ENCODE results near the gene AMIGO1. TPM values are rescaled to one million over a fixed set of nuclear protein-coding genes. Genes with fewer than 3 reads are reported as not detected.

Gene AMIGO1
- total RNA-seq, 1 experiment from 2014 or later: 1.1 TPM

GRCh38 chr1:109538827-109539555 is 29.5 kb upstream of the AMIGO1 start:
- Histone ChIP-seq H3K4me3 (ENCODE audit: insufficient read depth, low read depth, low read length) (no peak overlapping the region), H3K36me3 (replicated peaks; ENCODE audit: control insufficient read depth, insufficient read depth, low read length) (no peaks in the 10 kb centered on the region; the same call in 1 of the 2 replicates), H3K27me3 (ENCODE audit: control insufficient read depth, insufficient read depth, low read length) (no peaks in the 10 kb centered on the region; the same call in none of the 2 replicates)
- DNase-seq: peak; percentile 19

GRCh38 chr1:109537450-109538178 is 28.1 kb upstream of the AMIGO1 start:
- H3K27me3 ChIP-seq (ENCODE audit: control insufficient read depth, insufficient read depth, low read length): no peaks in the 10 kb centered on the region; the same call in none of the 2 replicates
- no peaks in the 10 kb centered on the region; the same call in 1 of the 2 replicates for H3K36me3 ChIP-seq (replicated peaks; ENCODE audit: control insufficient read depth, insufficient read depth, low read length)
- DNase-seq: peak; percentile 44
- no peak overlapping the region for H3K4me3 ChIP-seq (ENCODE audit: insufficient read depth, low read depth, low read length)

GRCh38 chr1:109535971-109536491 is 26.5 kb upstream of the AMIGO1 start:
- Histone ChIP-seq H3K27me3 (ENCODE audit: control insufficient read depth, insufficient read depth, low read length) (peaks cover 2% of the 10 kb centered on the region; the same call in 1 of the 2 replicates), H3K36me3 (replicated peaks; ENCODE audit: control insufficient read depth, insufficient read depth, low read length) (no peaks in the 10 kb centered on the region), H3K4me3 (ENCODE audit: insufficient read depth, low read depth, low read length) (no peak overlapping the region)
- peak; percentile 47 for DNase-seq

GRCh38 chr1:109535481-109535880 is 26.0 kb upstream of the AMIGO1 start:
- no peak overlapping the region for H3K4me3 ChIP-seq (ENCODE audit: insufficient read depth, low read depth, low read length)
- peaks cover 2% of the 10 kb centered on the region; the same call in 1 of the 2 replicates for H3K27me3 ChIP-seq (ENCODE audit: control insufficient read depth, insufficient read depth, low read length)
- H3K36me3 ChIP-seq (replicated peaks; ENCODE audit: control insufficient read depth, insufficient read depth, low read length): no peaks in the 10 kb centered on the region
- DNase-seq: no peak

- peaks cover 2% of the 10 kb centered on the region; the same call in 1 of the 2 replicates for H3K27me3 ChIP-seq (ENCODE audit: control insufficient read depth, insufficient read depth, low read length)
Observed at GRCh38 chr1:109534307-109534858, 24.9 kb upstream of the AMIGO1 start.

GRCh38 chr1:109532365-109533136 is 23.0 kb upstream of the AMIGO1 start:
- DNase-seq: peak; percentile 92
- Histone ChIP-seq H3K4me3 (ENCODE audit: insufficient read depth, low read depth, low read length) (no peak overlapping the region), H3K36me3 (replicated peaks; ENCODE audit: control insufficient read depth, insufficient read depth, low read length) (no peaks in the 10 kb centered on the region), H3K27me3 (ENCODE audit: control insufficient read depth, insufficient read depth, low read length) (peaks cover 2% of the 10 kb centered on the region; the same call in 1 of the 2 replicates)

More at GRCh38 chr1:109534307-109534858, 24.9 kb upstream of the AMIGO1 start:
- H3K36me3 ChIP-seq (replicated peaks; ENCODE audit: control insufficient read depth, insufficient read depth, low read length): no peaks in the 10 kb centered on the region
- no peak overlapping the region for H3K4me3 ChIP-seq (ENCODE audit: insufficient read depth, low read depth, low read length)
- DNase-seq: no peak

- no peak for DNase-seq
- Histone ChIP-seq H3K4me3 (ENCODE audit: insufficient read depth, low read depth, low read length) (no peak overlapping the region), H3K27me3 (ENCODE audit: control insufficient read depth, insufficient read depth, low read length) (peaks cover 2% of the 10 kb centered on the region; the same call in 1 of the 2 replicates), H3K36me3 (replicated peaks; ENCODE audit: control insufficient read depth, insufficient read depth, low read length) (no peaks in the 10 kb centered on the region)
Observed at GRCh38 chr1:109531826-109532364, 22.4 kb upstream of the AMIGO1 start.

- H3K36me3 ChIP-seq (replicated peaks; ENCODE audit: control insufficient read depth, insufficient read depth, low read length): no peaks in the 10 kb centered on the region
- no peak overlapping the region for H3K4me3 ChIP-seq (ENCODE audit: insufficient read depth, low read depth, low read length)
- H3K27me3 ChIP-seq (ENCODE audit: control insufficient read depth, insufficient read depth, low read length): peaks cover 2% of the 10 kb centered on the region; the same call in 1 of the 2 replicates
- DNase-seq: no peak
Observed at GRCh38 chr1:109531380-109531779, 21.9 kb upstream of the AMIGO1 start.

GRCh38 chr1:109530457-109531087 is 21.0 kb upstream of the AMIGO1 start:
- DNase-seq: no peak
- peaks cover 2% of the 10 kb centered on the region; the same call in 1 of the 2 replicates for H3K27me3 ChIP-seq (ENCODE audit: control insufficient read depth, insufficient read depth, low read length)
- H3K36me3 ChIP-seq (replicated peaks; ENCODE audit: control insufficient read depth, insufficient read depth, low read length): no peaks in the 10 kb centered on the region
- H3K4me3 ChIP-seq (ENCODE audit: insufficient read depth, low read depth, low read length): no peak overlapping the region

- Histone ChIP-seq H3K27me3 (ENCODE audit: control insufficient read depth, insufficient read depth, low read length) (peaks cover 2% of the 10 kb centered on the region; the same call in 1 of the 2 replicates), H3K36me3 (replicated peaks; ENCODE audit: control insufficient read depth, insufficient read depth, low read length) (no peaks in the 10 kb centered on the region), H3K4me3 (ENCODE audit: insufficient read depth, low read depth, low read length) (no peak overlapping the region)
- DNase-seq: no peak
Observed at GRCh38 chr1:109529881-109530456, 20.4 kb upstream of the AMIGO1 start.

- DNase-seq: no peak
- Histone ChIP-seq H3K36me3 (replicated peaks; ENCODE audit: control insufficient read depth, insufficient read depth, low read length) (no peaks in the 10 kb centered on the region), H3K4me3 (ENCODE audit: insufficient read depth, low read depth, low read length) (no peak overlapping the region), H3K27me3 (ENCODE audit: control insufficient read depth, insufficient read depth, low read length) (peaks cover 2% of the 10 kb centered on the region; the same call in 1 of the 2 replicates)
Observed at GRCh38 chr1:109528712-109529111, 19.2 kb upstream of the AMIGO1 start.

- peaks cover 2% of the 10 kb centered on the region; the same call in 1 of the 2 replicates for H3K27me3 ChIP-seq (ENCODE audit: control insufficient read depth, insufficient read depth, low read length)
- DNase-seq: no peak
Observed at GRCh38 chr1:109527846-109528695, 18.5 kb upstream of the AMIGO1 start.

More at GRCh38 chr1:109527846-109528695, 18.5 kb upstream of the AMIGO1 start:
- H3K36me3 ChIP-seq (replicated peaks; ENCODE audit: control insufficient read depth, insufficient read depth, low read length): no peaks in the 10 kb centered on the region
- no peak overlapping the region for H3K4me3 ChIP-seq (ENCODE audit: insufficient read depth, low read depth, low read length)
